H9 (cell line): ENCODE measurements around the gene HK2. TPM values are rescaled to one million over a fixed set of nuclear protein-coding genes. Genes with fewer than 3 reads are reported as not detected.

Experiments used
- DNase-seq: peaks from one replicate; pipeline ENCODE4 v3.0.0-alpha.2; 2017
- H2AFZ ChIP-seq: one replicate; pipeline ENCODE4 v1.6.1; 2013; ENCODE audit warnings: mild to moderate bottlenecking, low read length, control low read depth, moderate library complexity
- H2AK5ac ChIP-seq: 2 replicates; pipeline ENCODE4 v1.6.1; 2013; ENCODE audit warnings: low read length, control low read depth, mixed read lengths; ENCODE audit not compliant: insufficient read length
- H2BK120ac ChIP-seq: one replicate; pipeline ENCODE4 v1.6.1; 2013; ENCODE audit warnings: low read depth, mild to moderate bottlenecking, low read length, control low read depth, inconsistent platforms; ENCODE audit not compliant: poor library complexity, severe bottlenecking
- H2BK12ac ChIP-seq: 2 replicates; pipeline ENCODE4 v1.6.1; 2013; ENCODE audit warnings: low read length, control low read depth, mixed read lengths, low read depth; ENCODE audit not compliant: insufficient read length
- H2BK15ac ChIP-seq: 2 replicates; pipeline ENCODE4 v1.6.1; 2013; ENCODE audit warnings: low read depth, low read length, control low read depth
- H2BK20ac ChIP-seq: one replicate; pipeline ENCODE4 v1.6.1; 2013; ENCODE audit warnings: low read depth, mild to moderate bottlenecking, low read length, control low read depth, inconsistent platforms; ENCODE audit not compliant: poor library complexity, severe bottlenecking
- H2BK5ac ChIP-seq: 2 replicates; pipeline ENCODE4 v1.6.1; 2013; ENCODE audit warnings: low read length, control low read depth, mixed read lengths; ENCODE audit not compliant: insufficient read length
- H3K14ac ChIP-seq: 2 replicates; pipeline ENCODE4 v1.6.1; 2013; ENCODE audit warnings: low read length, control low read depth; ENCODE audit not compliant: insufficient read depth
- H3K18ac ChIP-seq: 2 replicates; pipeline ENCODE4 v1.6.1; 2013; ENCODE audit warnings: low read depth, mild to moderate bottlenecking, mixed read lengths, low read length, control low read depth; ENCODE audit not compliant: insufficient read length
- H3K23ac ChIP-seq: 2 replicates; pipeline ENCODE4 v1.6.1; 2013; ENCODE audit warnings: low read length, control low read depth, mixed read lengths, low read depth; ENCODE audit not compliant: insufficient read length
- H3K23me2 ChIP-seq: 2 replicates; pipeline ENCODE4 v1.6.1; 2013; ENCODE audit warnings: low read depth, mild to moderate bottlenecking, mixed read lengths, low read length, control low read depth; ENCODE audit not compliant: insufficient read length, poor library complexity, severe bottlenecking
- H3K27ac ChIP-seq: 2 replicates; pipeline ENCODE4 v1.5.1; 2013; ENCODE audit warnings: low read length, control low read depth, mixed read lengths, low read depth; ENCODE audit not compliant: insufficient read length
- H3K27me3 ChIP-seq: 2 replicates; pipeline ENCODE4 v1.6.1; 2013; ENCODE audit warnings: low read length, control low read depth, inconsistent platforms; ENCODE audit not compliant: insufficient read depth
- H3K4ac ChIP-seq: 2 replicates; pipeline ENCODE4 v1.6.1; 2013; ENCODE audit warnings: low read depth, mild to moderate bottlenecking, control low read depth, inconsistent platforms, low read length, moderate library complexity
- H3K4me1 ChIP-seq: 2 replicates; pipeline ENCODE4 v1.6.1; 2013; ENCODE audit warnings: low read length, control low read depth, inconsistent platforms; ENCODE audit not compliant: insufficient read depth
- H3K4me2 ChIP-seq: 2 replicates; pipeline ENCODE4 v1.6.1; 2013; ENCODE audit warnings: low read length, control low read depth, mixed read lengths; ENCODE audit not compliant: insufficient read length, insufficient read depth
- H3K56ac ChIP-seq: 2 replicates; pipeline ENCODE4 v1.6.1; 2013; ENCODE audit warnings: low read depth, mild to moderate bottlenecking, mixed read lengths, low read length, control low read depth; ENCODE audit not compliant: insufficient read length
- H3K79me1 ChIP-seq: 2 replicates; pipeline ENCODE4 v1.6.1; 2013; ENCODE audit warnings: low read depth, mild to moderate bottlenecking, moderate library complexity, low read length, control low read depth, inconsistent platforms; ENCODE audit not compliant: insufficient read depth, poor library complexity, severe bottlenecking
- H3K79me2 ChIP-seq: 2 replicates; pipeline ENCODE4 v1.6.1; 2013; ENCODE audit warnings: low read length, control low read depth, inconsistent platforms; ENCODE audit not compliant: insufficient read depth
- H3K9ac ChIP-seq: 2 replicates; pipeline ENCODE4 v1.6.1; 2013; ENCODE audit warnings: low read length, control low read depth, mixed read lengths; ENCODE audit not compliant: insufficient read length; ENCODE audit errors: extremely low read depth
- H3K9me3 ChIP-seq: one replicate; pipeline ENCODE4 v1.6.1; 2013; ENCODE audit warnings: low read depth, low read length, inconsistent platforms; ENCODE audit not compliant: control insufficient read depth
- H3T11ph ChIP-seq: one replicate; pipeline ENCODE4 v1.6.1; 2013; ENCODE audit warnings: mild to moderate bottlenecking, low read length, control low read depth, inconsistent platforms
- H4K20me1 ChIP-seq: one replicate; pipeline ENCODE4 v1.6.1; 2013; ENCODE audit not compliant: control insufficient read depth, insufficient read length, insufficient read depth
- H4K5ac ChIP-seq: 2 replicates; pipeline ENCODE4 v1.6.1; 2013; ENCODE audit warnings: low read depth, mild to moderate bottlenecking, mixed read lengths, low read length, control low read depth; ENCODE audit not compliant: insufficient read length
- H4K8ac ChIP-seq: replicated peaks from 2 replicates; pipeline ENCODE4 v1.6.1; 2013; ENCODE audit warnings: low read length, control low read depth, mixed read lengths, low read depth; ENCODE audit not compliant: insufficient read length
- H4K91ac ChIP-seq: 2 replicates; pipeline ENCODE4 v1.6.1; 2013; ENCODE audit warnings: low read depth, mild to moderate bottlenecking, moderate library complexity, mixed read lengths, low read length, control low read depth; ENCODE audit not compliant: insufficient read length
- H3K27ac Mint-ChIP-seq, 3 experiments: 2 replicates in 2 of 3; 3 replicates in 1 of 3; pipeline ENCODE4 v1.8.0; 2020 to 2021; ENCODE audit warnings: mixed read lengths in 3 of 3, mild to moderate bottlenecking in 1 of 3, moderate library complexity in 1 of 3
- H3K27me3 Mint-ChIP-seq: 2 replicates; pipeline ENCODE4 v1.8.0; 2021; ENCODE audit warnings: low read depth, mild to moderate bottlenecking, moderate library complexity, mixed read lengths
- H3K36me3 Mint-ChIP-seq, 3 experiments: 2 replicates in 2 of 3; 3 replicates in 1 of 3; pipeline ENCODE4 v1.8.0; 2020 to 2021; ENCODE audit warnings: low read depth in 3 of 3, mixed read lengths in 3 of 3; ENCODE audit not compliant: insufficient read depth in 1 of 3
- H3K4me1 Mint-ChIP-seq, 2 experiments: 2 replicates each; pipeline ENCODE4 v1.8.0; 2020; ENCODE audit warnings: mixed read lengths in 2 of 2
- H3K4me3 Mint-ChIP-seq, 2 experiments: 2 replicates in 1 of 2; 3 replicates in 1 of 2; pipeline ENCODE4 v1.8.0; 2020 to 2021; ENCODE audit warnings: mild to moderate bottlenecking in 2 of 2, mixed read lengths in 2 of 2, moderate library complexity in 1 of 2
- H3K9me3 Mint-ChIP-seq, 2 experiments: 2 replicates in 1 of 2; 3 replicates in 1 of 2; pipeline ENCODE4 v1.8.0; 2020; ENCODE audit warnings: mild to moderate bottlenecking in 2 of 2, mixed read lengths in 2 of 2, moderate library complexity in 1 of 2
- WGBS: extraction: QIAGEN DNeasy Blood & Tissue Kit; methylation state at CpG from one replicate; pipeline ENCODE4 v1.1.7; 2013; ENCODE audit warnings: missing lambda C conversion rate, low lambda C conversion rate, mixed read lengths; ENCODE audit not compliant: insufficient read length; ENCODE audit errors: extremely low coverage; 5-methylcytosine and 5-hydroxymethylcytosine counted together
- total RNA-seq: library from RNA; stranded (reverse); gene quantifications from 2 replicates; pipeline ENCODE4 v1.2.1, GENCODE V29; 2021
- TF ChIP-seq, protein P1 (sequence below): fragments of 200-600 bp; sonication (generic); conservative IDR thresholded peaks from 3 replicates; pipeline ENCODE4 v1.8.0; 2021; ENCODE audit warnings: antibody characterized with exemption, mild to moderate bottlenecking

Gene HK2
- total RNA-seq, 1 experiment from 2014 or later, result 54.3 TPM

DNA sequence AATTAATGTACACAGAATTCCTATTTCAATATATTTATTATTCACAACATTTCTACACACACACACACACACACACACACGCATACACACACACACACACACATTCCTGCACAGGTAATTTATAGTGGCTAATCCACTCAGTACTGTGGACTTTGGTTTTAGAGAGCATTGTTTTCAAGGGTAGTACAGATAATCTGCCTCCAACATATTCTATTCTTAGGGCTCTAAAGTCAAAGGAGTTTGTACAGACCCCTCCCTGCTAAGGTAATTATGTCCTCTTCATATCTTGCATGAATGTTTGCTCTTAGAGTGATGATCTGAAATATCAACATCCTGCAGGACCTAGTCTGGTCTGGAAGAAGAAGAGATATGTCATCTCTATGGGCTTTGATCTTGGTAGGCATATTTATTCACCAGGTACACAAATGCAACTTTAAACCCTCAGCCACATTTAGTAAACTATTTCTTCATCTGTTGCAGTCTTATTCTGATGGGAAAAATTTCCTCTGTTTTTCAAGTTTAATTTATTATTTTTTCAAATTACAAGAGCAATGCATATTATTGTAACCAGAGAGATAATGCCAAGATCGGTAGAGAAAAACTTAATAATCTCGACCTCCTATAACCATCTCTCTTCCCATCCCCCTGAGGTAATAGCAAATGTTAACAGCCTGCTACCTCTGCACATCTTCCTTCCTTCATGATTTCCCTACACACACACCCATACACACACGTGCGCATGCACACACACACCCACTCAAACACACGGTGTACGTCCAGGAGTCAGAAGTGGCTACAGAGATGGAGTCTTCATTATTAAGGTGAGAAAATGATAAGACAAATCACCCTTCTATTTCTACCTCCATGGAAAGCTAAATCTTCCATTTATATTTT is 106.2 kb downstream of the HK2 start:
- Histone ChIP-seq H3K27me3 (no peaks in the 10 kb centered on the region), H4K5ac (no peak overlapping the region), H2BK120ac (no peak overlapping the region), H3K14ac (no peak overlapping the region), H3K9ac (no peak overlapping the region), H3K4me1 (no peaks in the 10 kb centered on the region), H4K20me1 (no peaks in the 10 kb centered on the region), H4K91ac (no peak overlapping the region), H2BK12ac (no peak overlapping the region), H3K18ac (no peak overlapping the region), H2AK5ac (no peak overlapping the region), H3K56ac (no peak overlapping the region), H2BK5ac (no peak overlapping the region), H3T11ph (no peak overlapping the region), H3K4me2 (no peak overlapping the region), H3K27ac (no peak overlapping the region), H3K79me1 (no peaks in the 10 kb centered on the region), H3K23me2 (no peaks in the 10 kb centered on the region), H3K23ac (no peak overlapping the region), H3K79me2 (no peaks in the 10 kb centered on the region), H3K9me3 (no peaks in the 10 kb centered on the region), H4K8ac (no peak overlapping the region), H3K4ac (no peak overlapping the region), H2BK15ac (no peak overlapping the region), H2AFZ (no peak overlapping the region), H2BK20ac (no peak overlapping the region)
- TF ChIP-seq, protein P1, sequence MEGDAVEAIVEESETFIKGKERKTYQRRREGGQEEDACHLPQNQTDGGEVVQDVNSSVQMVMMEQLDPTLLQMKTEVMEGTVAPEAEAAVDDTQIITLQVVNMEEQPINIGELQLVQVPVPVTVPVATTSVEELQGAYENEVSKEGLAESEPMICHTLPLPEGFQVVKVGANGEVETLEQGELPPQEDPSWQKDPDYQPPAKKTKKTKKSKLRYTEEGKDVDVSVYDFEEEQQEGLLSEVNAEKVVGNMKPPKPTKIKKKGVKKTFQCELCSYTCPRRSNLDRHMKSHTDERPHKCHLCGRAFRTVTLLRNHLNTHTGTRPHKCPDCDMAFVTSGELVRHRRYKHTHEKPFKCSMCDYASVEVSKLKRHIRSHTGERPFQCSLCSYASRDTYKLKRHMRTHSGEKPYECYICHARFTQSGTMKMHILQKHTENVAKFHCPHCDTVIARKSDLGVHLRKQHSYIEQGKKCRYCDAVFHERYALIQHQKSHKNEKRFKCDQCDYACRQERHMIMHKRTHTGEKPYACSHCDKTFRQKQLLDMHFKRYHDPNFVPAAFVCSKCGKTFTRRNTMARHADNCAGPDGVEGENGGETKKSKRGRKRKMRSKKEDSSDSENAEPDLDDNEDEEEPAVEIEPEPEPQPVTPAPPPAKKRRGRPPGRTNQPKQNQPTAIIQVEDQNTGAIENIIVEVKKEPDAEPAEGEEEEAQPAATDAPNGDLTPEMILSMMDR, result no peak
- no peak for DNase-seq
- Mint-ChIP-seq H3K36me3 (no peaks in the 10 kb centered on the region), H3K4me1 (no peaks in the 10 kb centered on the region; a peak in 1 of 4 replicates), H3K27me3 (no peaks in the 10 kb centered on the region), H3K4me3 (no peak overlapping the region), H3K9me3 (no peaks in the 10 kb centered on the region), H3K27ac (no peak overlapping the region)
- 80% methylated on average over 1 of the region's 7 CpGs for WGBS
